K562 treated with DMSO at 1 percent for 4 hours (cell line): ENCODE results near the gene CLEC9A. TPM values are rescaled to one million over a fixed set of nuclear protein-coding genes. Genes with fewer than 3 reads are reported as not detected.

Experiments
- total RNA-seq: library from RNA; unstranded; fragments of 300-600 nt; gene quantifications from 2 replicates; pipeline ENCODE4 v1.2.3, GENCODE V29; 2022; ENCODE audit not compliant: insufficient read depth

Gene CLEC9A
- total RNA-seq, result not detected in 2 replicates

DNA sequence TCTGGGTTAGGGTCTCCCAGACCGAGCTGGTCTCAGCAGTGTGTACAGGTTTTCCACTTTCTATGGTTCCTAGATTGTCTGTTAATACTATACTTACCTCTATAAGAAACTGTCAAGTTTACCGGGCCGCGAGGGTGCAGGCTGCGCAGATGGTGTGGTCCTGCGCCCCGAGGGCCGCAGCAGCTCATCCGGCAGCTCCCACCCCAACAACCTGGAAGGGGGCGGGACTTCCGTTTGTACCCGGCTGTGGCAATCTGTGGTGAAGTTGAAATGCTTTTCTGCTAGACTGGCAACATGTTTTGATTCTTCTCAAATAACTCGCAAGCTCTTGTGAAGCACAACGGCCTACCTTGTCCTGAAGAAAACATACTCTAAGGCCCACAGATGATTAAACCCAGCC lies at the start of gene CLEC9A:
CLEC9A (plus strand) TSS at position 237 of the 400 bp plus-strand sequence. CDS start 22,006 bp downstream, outside the sequence.

DNA sequence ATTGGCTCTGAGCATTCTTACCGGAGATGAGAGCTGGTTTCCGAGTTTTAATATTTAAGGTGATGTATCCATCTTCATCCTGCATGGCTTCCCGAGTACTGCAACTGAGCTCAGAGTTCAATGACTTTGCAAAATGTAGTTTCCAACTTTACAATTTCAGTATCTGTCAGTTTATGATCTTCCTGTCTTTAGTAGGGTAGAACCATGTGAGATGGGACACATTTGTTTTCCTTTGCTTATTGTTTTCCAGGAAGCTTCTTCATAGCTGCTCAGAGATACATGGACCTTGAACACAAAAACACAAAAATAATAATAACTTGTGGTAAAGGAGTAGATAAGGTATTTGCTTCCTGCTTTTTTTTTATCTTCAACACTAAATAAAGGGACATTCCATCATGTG lies 31.5 kb upstream of the CLEC9A start, which contains the start of gene CLEC1B:
CLEC1B (minus strand) TSS at position 106 of the 400 bp plus-strand sequence; CDS start at position 85, 21 bp downstream.

DNA sequence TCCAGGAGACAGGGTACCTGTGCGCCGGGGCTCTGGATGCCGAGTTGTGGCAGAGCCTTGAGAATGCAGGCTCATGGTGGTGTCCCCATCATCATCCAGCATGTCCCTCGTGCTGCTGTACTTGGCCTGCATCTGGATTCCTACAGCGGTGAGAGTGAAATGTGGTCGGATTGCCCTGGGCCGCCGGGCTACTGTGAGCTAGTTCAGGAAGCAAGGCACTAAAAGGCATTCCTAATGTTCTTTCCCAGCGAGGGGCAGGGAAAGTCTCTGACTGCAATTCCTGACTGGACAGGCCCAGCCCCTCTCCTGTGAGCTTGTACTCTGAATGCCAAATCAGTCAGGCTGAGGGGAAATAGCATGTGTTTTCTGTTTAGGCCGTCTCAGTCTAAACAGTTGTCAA lies 68.3 kb downstream of the CLEC9A start, which contains the start of gene CLEC1A:
CLEC1A (minus strand) TSS at position 195 of the 400 bp plus-strand sequence; CDS start at position 132, 63 bp downstream.

Other genes starting within 250 kb of the CLEC9A start
- not detected in 2 replicates for gene KLRF1, start 203.2 kb upstream of the CLEC9A start, total RNA-seq
- 0.90 TPM in 1 of 2 replicates, not detected in the other for gene CLEC2B, start 161.3 kb upstream of the CLEC9A start, total RNA-seq
- not detected in 2 replicates for gene KLRF2, start 149.2 kb upstream of the CLEC9A start, total RNA-seq
- gene CLEC2A, start 98.3 kb upstream of the CLEC9A start, total RNA-seq, result not detected in 2 replicates
- not detected in 2 replicates for gene CLEC12A, start 59.3 kb upstream of the CLEC9A start, total RNA-seq
- not detected in 2 replicates for gene CLEC1B, start 31.6 kb upstream of the CLEC9A start, total RNA-seq
- not detected in 2 replicates for gene CLEC12B, start 20.1 kb upstream of the CLEC9A start, total RNA-seq
- gene CLEC1A, start 68.3 kb downstream of the CLEC9A start, total RNA-seq, result not detected in 2 replicates
- gene CLEC7A, start 99.5 kb downstream of the CLEC9A start, total RNA-seq, result not detected in 2 replicates
- gene OLR1, start 141.4 kb downstream of the CLEC9A start, total RNA-seq, result not detected in 2 replicates
- not detected in 2 replicates for gene TMEM52B, start 148.3 kb downstream of the CLEC9A start, total RNA-seq
- gene GABARAPL1, start 182.2 kb downstream of the CLEC9A start, total RNA-seq, result 15.1 and 20.4 TPM in 2 replicates